ENCODE data around the gene GNAI1. TPM values are rescaled to one million over a fixed set of nuclear protein-coding genes. Genes with fewer than 3 reads are reported as not detected.

The GNAI1 gene
- total and polyA plus RNA-seq, 3 experiments from 2014 or later = 0.39 to 3.8 (median 0.42) TPM

DNA sequence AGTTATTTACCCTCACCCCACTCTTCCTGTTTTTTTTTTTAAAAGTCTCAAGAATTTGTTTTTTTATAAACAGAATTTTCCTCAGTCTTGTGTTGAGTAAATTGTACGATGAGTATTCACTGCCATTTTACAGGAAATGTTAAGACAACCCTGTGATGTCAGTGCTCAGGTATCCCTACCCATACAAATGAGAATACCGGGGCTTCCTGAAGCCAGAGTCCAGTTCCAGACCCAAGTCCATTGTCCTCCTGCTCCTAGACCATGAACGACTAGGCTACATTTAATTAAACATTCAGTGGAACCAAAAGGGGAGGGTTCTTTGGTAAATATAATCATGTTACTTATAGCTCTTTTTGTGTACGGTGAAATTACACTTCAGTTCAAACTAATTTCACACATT is 79.2 kb downstream of the GNAI1 start:
- Histone ChIP-seq H3K4me1 (ENCODE audit: insufficient read depth, low read length) (no peaks in the 10 kb centered on the region), H3K9me3 (ENCODE audit: low read length) (no peaks in the 10 kb centered on the region), H3K4me3 (ENCODE audit: low read length) (no peak overlapping the region), H3K36me3 (ENCODE audit: insufficient read depth, low read length) (no peaks in the 10 kb centered on the region), H3K27me3 (ENCODE audit: insufficient read depth, low read length, poor library complexity, severe bottlenecking) (no peaks in the 10 kb centered on the region), H3K27ac (ENCODE audit: low read depth, low read length) (no peak overlapping the region)
- no peaks in the 10 kb centered on the region for H3K27me3 Mint-ChIP-seq
- H3K4me3 Mint-ChIP-seq = no peak overlapping the region
- H3K36me3 Mint-ChIP-seq = no peaks in the 10 kb centered on the region
- no peak for DNase-seq
- CTCF ChIA-PET = no interaction called here
- no peak overlapping the region for H3K27ac Mint-ChIP-seq
- POLR2A ChIA-PET = no interaction called here
- peaks cover 0 to 12% (median 4%) of the 10 kb centered on the region in 5 donors for H3K9me3 Mint-ChIP-seq
- no peaks in the 10 kb centered on the region for H3K4me1 Mint-ChIP-seq

DNA sequence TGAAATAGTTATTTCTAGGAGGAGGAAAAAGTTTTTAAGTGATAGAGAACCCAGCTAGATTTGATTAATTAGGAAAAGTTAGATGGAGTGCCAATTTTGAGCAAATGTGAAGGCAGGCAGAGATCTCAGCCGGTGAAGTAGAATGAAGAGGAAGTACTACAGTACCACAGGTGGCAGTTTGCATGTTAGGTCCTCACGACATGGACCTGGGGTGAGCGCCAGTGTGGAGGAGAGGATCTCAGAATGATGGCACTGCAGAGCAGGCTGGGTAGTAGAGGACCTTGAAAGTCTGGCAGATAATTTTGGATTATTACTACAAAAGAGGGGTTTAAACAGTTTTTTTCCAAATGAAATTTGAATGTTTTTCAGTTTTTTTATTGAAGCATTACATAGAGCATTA is 81.1 kb downstream of the GNAI1 start:
- Histone ChIP-seq H3K9me3 (ENCODE audit: low read length) (no peaks in the 10 kb centered on the region), H3K36me3 (ENCODE audit: insufficient read depth, low read length) (no peaks in the 10 kb centered on the region), H3K4me1 (ENCODE audit: insufficient read depth, low read length) (no peaks in the 10 kb centered on the region), H3K4me3 (ENCODE audit: low read length) (no peak overlapping the region), H3K27ac (ENCODE audit: low read depth, low read length) (no peak overlapping the region), H3K27me3 (ENCODE audit: insufficient read depth, low read length, poor library complexity, severe bottlenecking) (no peaks in the 10 kb centered on the region)
- POLR2A ChIA-PET = no interaction called here
- Mint-ChIP-seq H3K27me3 (no peaks in the 10 kb centered on the region), H3K4me1 (no peaks in the 10 kb centered on the region), H3K36me3 (no peaks in the 10 kb centered on the region), H3K27ac (no peak overlapping the region), H3K4me3 (no peak overlapping the region), H3K9me3 (peaks cover 0 to 15% (median 7%) of the 10 kb centered on the region in 5 donors)
- CTCF ChIA-PET = no interaction called here
- no peak for DNase-seq

DNA sequence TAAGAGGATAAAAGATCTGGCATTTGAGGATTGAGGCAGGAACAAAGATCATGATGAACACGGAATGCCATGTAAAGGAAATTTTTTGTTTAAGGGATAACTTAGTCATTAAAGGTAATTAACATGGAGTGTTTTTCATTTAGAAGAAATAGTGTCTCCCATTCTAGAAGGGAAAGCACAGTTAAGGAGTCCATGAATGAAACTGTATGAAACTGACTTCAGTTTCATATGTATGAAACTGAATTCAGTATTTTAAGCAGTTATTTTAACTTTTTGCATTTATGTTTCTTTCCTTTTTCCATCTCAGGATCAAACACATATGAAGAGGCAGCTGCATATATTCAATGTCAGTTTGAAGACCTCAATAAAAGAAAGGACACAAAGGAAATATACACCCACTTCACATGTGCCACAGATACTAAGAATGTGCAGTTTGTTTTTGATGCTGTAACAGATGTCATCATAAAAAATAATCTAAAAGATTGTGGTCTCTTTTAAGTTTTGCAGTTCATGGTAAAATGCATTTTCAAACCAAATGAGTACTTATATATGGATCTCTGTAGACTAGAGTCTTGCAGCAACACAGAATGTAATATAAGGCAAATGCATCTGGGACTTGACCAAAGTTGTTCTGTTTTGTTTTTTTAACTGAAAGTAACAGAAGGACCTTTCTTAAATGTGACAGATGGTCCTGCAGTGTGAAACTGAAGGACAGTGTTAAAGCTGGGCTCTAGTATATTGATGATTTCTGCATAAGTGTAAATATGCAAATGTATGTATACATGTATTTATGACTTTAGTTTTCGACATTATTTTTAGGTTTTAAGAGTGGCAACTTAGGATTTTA is 82.6 kb downstream of the GNAI1 start:
- Mint-ChIP-seq H3K36me3 (no peaks in the 10 kb centered on the region), H3K27me3 (no peaks in the 10 kb centered on the region), H3K9me3 (peaks cover 0 to 12% (median 7%) of the 10 kb centered on the region in 5 donors), H3K27ac (no peak overlapping the region), H3K4me3 (no peak overlapping the region), H3K4me1 (no peaks in the 10 kb centered on the region)
- Histone ChIP-seq H3K9me3 (ENCODE audit: low read length) (no peaks in the 10 kb centered on the region), H3K4me3 (ENCODE audit: low read length) (no peak overlapping the region), H3K27ac (ENCODE audit: low read depth, low read length) (no peak overlapping the region), H3K36me3 (ENCODE audit: insufficient read depth, low read length) (no peaks in the 10 kb centered on the region), H3K4me1 (ENCODE audit: insufficient read depth, low read length) (no peaks in the 10 kb centered on the region), H3K27me3 (ENCODE audit: insufficient read depth, low read length, poor library complexity, severe bottlenecking) (no peaks in the 10 kb centered on the region)
- ChIA-PET CTCF (no interaction called here), POLR2A (no interaction called here)
- peak in 1 of 5 donors; percentile 10 for DNase-seq

DNA sequence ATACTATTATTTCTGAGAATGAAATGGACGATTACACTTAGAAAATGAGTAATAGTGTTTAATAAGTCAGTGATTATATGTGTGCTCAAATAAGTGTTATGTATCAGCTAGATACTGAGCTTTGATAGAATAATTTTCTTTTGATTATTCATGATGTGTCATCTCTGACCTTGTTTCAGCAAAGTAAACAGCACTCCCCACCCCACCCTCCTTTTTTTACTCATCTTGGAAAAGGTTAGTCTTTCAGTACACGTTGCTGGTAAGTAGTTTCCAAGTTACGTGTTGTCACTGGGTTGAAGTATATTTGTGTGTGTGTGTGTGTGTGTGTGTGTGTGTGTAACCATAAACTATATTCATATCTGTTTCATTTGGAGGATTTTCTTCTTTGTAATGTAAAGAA is 84.1 kb downstream of the GNAI1 start:
- H3K27ac ChIP-seq (ENCODE audit: low read depth, low read length) = no peak overlapping the region
- H3K27me3 ChIP-seq (ENCODE audit: insufficient read depth, low read length, poor library complexity, severe bottlenecking) = no peaks in the 10 kb centered on the region
- Mint-ChIP-seq H3K4me3 (no peak overlapping the region), H3K9me3 (peaks cover 0 to 12% (median 7%) of the 10 kb centered on the region in 5 donors), H3K36me3 (no peaks in the 10 kb centered on the region), H3K4me1 (no peaks in the 10 kb centered on the region), H3K27ac (no peak overlapping the region), H3K27me3 (no peaks in the 10 kb centered on the region)
- H3K36me3 ChIP-seq (ENCODE audit: insufficient read depth, low read length) = no peaks in the 10 kb centered on the region
- POLR2A ChIA-PET = no interaction called here
- no peak for DNase-seq
- CTCF ChIA-PET = no interaction called here
- no peaks in the 10 kb centered on the region for H3K9me3 ChIP-seq (ENCODE audit: low read length)
- H3K4me3 ChIP-seq (ENCODE audit: low read length) = no peak overlapping the region
- no peaks in the 10 kb centered on the region for H3K4me1 ChIP-seq (ENCODE audit: insufficient read depth, low read length)

DNA sequence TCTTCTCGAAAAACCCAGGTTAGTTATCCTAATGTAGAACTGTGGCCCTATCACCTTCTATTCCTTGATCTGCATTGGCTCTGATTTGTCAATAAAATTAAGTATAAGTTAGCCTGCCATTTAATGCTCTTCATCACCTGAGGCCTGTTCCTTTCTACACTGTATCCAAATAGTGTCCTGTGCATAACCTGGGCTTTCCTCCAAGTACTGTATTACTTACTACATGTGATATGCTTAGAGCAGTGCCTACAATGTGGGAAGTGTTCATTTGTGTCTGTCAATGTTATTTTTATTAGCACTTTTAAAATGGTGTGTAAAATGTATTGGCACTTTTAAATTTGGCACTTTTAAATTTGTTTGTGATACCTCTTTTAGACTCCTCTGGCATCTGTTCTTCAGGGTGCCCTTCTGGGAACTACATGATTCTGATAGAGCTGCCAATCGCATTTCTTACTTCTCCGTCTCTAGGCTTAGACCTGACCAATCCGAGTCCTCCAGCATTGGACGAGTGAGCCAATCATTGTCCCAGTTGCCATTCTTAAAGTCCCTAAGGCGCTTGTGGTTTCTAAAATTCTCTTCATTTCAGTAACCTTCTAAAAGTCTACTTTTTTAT is 85.5 kb downstream of the GNAI1 start:
- DNase-seq = no peak
- Mint-ChIP-seq H3K36me3 (no peaks in the 10 kb centered on the region), H3K4me3 (no peak overlapping the region), H3K27ac (no peak overlapping the region), H3K27me3 (no peaks in the 10 kb centered on the region), H3K4me1 (no peaks in the 10 kb centered on the region), H3K9me3 (peaks cover 0 to 12% (median 7%) of the 10 kb centered on the region in 5 donors)
- Histone ChIP-seq H3K4me1 (ENCODE audit: insufficient read depth, low read length) (no peaks in the 10 kb centered on the region), H3K27me3 (ENCODE audit: insufficient read depth, low read length, poor library complexity, severe bottlenecking) (no peaks in the 10 kb centered on the region), H3K4me3 (ENCODE audit: low read length) (no peak overlapping the region), H3K27ac (ENCODE audit: low read depth, low read length) (no peak overlapping the region), H3K36me3 (ENCODE audit: insufficient read depth, low read length) (no peaks in the 10 kb centered on the region), H3K9me3 (ENCODE audit: low read length) (no peaks in the 10 kb centered on the region)
- POLR2A ChIA-PET = no interaction called here
- CTCF ChIA-PET = no interaction called here

DNA sequence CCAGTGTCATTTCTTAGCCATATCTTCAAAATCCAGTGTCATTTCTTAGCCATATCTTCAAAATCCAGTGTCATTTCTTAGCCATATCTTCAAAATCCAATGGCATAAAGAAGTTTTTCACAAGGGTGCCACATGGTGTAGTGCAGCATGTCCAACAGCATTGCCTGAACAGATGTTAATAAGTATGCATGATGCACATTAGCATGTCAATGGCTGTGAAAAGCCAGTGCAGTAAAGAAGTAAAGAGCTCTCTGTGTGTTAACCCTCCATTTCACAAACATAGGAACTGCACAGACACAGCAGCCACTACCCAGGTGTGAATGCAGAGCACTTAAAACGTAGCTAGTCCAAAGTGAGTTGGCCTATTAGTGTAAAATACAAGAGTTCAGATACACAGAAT is 89.8 kb downstream of the GNAI1 start:
- no peak for DNase-seq
- H3K4me3 Mint-ChIP-seq = no peak overlapping the region
- Histone ChIP-seq H3K27ac (ENCODE audit: low read depth, low read length) (no peak overlapping the region), H3K9me3 (ENCODE audit: low read length) (no peaks in the 10 kb centered on the region), H3K4me1 (ENCODE audit: insufficient read depth, low read length) (no peaks in the 10 kb centered on the region), H3K27me3 (ENCODE audit: insufficient read depth, low read length, poor library complexity, severe bottlenecking) (no peaks in the 10 kb centered on the region), H3K36me3 (ENCODE audit: insufficient read depth, low read length) (no peaks in the 10 kb centered on the region), H3K4me3 (ENCODE audit: low read length) (no peak overlapping the region)
- CTCF ChIA-PET = no interaction called here
- H3K9me3 Mint-ChIP-seq = peaks cover 0 to 15% (median 7%) of the 10 kb centered on the region in 5 donors
- H3K4me1 Mint-ChIP-seq = no peaks in the 10 kb centered on the region
- no peaks in the 10 kb centered on the region for H3K36me3 Mint-ChIP-seq
- no peaks in the 10 kb centered on the region for H3K27me3 Mint-ChIP-seq
- POLR2A ChIA-PET = no interaction called here
- H3K27ac Mint-ChIP-seq = no peak overlapping the region

DNA sequence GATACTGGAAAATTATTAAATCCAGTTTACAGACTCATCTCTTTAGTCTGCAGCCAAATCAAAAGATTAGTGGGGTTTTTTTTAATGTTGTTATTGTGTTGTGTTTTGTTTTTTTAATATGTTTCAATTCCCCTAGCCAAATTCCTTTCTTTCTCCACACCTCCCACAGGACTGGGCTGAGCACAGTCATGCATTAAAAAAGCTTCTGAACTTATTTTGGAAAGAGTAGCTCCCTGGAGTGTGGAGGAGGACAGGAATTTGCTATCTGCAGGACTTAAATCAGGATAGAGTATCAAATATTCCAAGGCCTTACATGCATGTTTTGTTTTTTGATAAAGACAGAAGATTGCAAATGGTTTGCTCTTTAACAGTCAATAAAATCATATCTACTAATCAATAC is 90.7 kb downstream of the GNAI1 start:
- Mint-ChIP-seq H3K36me3 (no peaks in the 10 kb centered on the region), H3K27ac (no peak overlapping the region), H3K4me1 (no peaks in the 10 kb centered on the region), H3K4me3 (no peak overlapping the region), H3K9me3 (peaks cover 0 to 10% (median 4%) of the 10 kb centered on the region in 5 donors), H3K27me3 (no peaks in the 10 kb centered on the region)
- Histone ChIP-seq H3K27me3 (ENCODE audit: insufficient read depth, low read length, poor library complexity, severe bottlenecking) (no peaks in the 10 kb centered on the region), H3K4me1 (ENCODE audit: insufficient read depth, low read length) (no peaks in the 10 kb centered on the region), H3K4me3 (ENCODE audit: low read length) (no peak overlapping the region), H3K27ac (ENCODE audit: low read depth, low read length) (no peak overlapping the region), H3K9me3 (ENCODE audit: low read length) (no peaks in the 10 kb centered on the region), H3K36me3 (ENCODE audit: insufficient read depth, low read length) (no peaks in the 10 kb centered on the region)
- no peak for DNase-seq
- ChIA-PET CTCF (no interaction called here), POLR2A (no interaction called here)

DNA sequence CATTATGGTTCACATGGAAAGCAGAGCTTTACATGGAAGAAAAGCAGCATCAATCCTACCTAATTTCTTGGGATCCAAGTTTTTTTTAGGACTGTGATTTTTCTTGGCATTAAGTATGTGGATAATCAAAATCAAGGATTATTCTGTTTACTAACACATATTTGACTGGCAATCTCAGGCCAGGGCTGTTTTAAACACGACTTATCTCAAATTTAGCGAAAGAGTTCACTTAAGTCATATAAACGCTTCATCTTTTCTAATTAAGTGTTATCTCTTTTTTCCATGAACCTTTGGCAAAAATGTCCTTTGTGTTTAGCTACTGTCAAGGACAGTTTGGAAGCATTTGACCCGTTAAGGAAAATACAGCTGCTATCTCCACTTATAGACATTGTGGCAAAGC is 92.0 kb downstream of the GNAI1 start:
- ChIA-PET POLR2A (no interaction called here), CTCF (no interaction called here)
- Histone ChIP-seq H3K4me3 (ENCODE audit: low read length) (no peak overlapping the region), H3K9me3 (ENCODE audit: low read length) (no peaks in the 10 kb centered on the region), H3K27me3 (ENCODE audit: insufficient read depth, low read length, poor library complexity, severe bottlenecking) (no peaks in the 10 kb centered on the region), H3K4me1 (ENCODE audit: insufficient read depth, low read length) (no peaks in the 10 kb centered on the region), H3K36me3 (ENCODE audit: insufficient read depth, low read length) (no peaks in the 10 kb centered on the region), H3K27ac (ENCODE audit: low read depth, low read length) (no peak overlapping the region)
- no peak for DNase-seq
- Mint-ChIP-seq H3K9me3 (peaks cover 0 to 5% (median 0%) of the 10 kb centered on the region in 5 donors), H3K27ac (no peak overlapping the region), H3K27me3 (no peaks in the 10 kb centered on the region), H3K36me3 (no peaks in the 10 kb centered on the region), H3K4me1 (no peaks in the 10 kb centered on the region), H3K4me3 (no peak overlapping the region)

Measured in CD8-positive, alpha-beta memory T cell (primary cell).